Vagina (tissue), 2 donors: ENCODE measurements around the gene ZNF598.

Source experiments
- POLR2A ChIP-seq, 2 donors: fragments of 450-650 bp; IDR thresholded peaks; one replicate each; pipeline ENCODE4 v1.6.1; 2017; ENCODE audit warnings: antibody characterized with exemption in 2 of 2, mild to moderate bottlenecking in 2 of 2, moderate library complexity in 2 of 2
- POLR2AphosphoS5 ChIP-seq, 2 donors: sonication (generic); formaldehyde crosslinking; IDR thresholded peaks; one replicate each; pipeline ENCODE4 v1.9.0; 2017; ENCODE audit warnings: antibody characterized with exemption in 2 of 2, mild to moderate bottlenecking in 2 of 2, low read depth in 1 of 2; ENCODE audit not compliant: insufficient read depth in 1 of 2
- TF ChIP-seq, protein P1 (sequence below), 3 experiments: fragments of 450-650 bp in 2 of 3; fragments of 200-600 bp in 1 of 3; sonication (generic) in 1 of 3; IDR thresholded peaks; one replicate each; pipeline ENCODE4 v1.5.1; 2017 to 2019; ENCODE audit warnings: antibody characterized with exemption in 3 of 3, mild to moderate bottlenecking in 2 of 3, moderate library complexity in 2 of 3

DNA sequence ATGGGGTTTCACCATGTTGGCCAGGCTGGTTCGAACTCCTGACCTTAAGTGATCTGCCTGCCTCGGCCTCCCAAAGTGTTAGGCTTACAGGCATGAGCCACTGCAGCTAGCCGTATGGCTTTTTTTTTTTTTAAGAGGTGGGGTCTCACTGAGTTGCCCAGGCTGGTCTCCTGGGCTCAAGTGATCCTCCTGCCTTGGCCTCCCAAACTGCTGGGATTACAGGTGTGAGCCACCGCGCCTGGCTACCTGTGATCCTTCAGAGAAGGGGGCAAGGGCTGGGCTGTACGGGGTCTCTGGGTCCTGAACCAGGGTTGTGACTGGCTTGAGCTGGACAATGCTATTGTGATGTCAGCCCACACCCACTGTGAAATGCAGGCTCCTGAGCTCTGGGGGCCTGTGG is 43.2 kb downstream of the ZNF598 start, which contains the start of gene RNF151:
- TF ChIP-seq POLR2AphosphoS5 (IDR thresholded peaks at IDR 0.05; ENCODE audit: insufficient read depth in 1 of 2, low read depth in 1 of 2), result no peak
- TF ChIP-seq, protein P1, sequence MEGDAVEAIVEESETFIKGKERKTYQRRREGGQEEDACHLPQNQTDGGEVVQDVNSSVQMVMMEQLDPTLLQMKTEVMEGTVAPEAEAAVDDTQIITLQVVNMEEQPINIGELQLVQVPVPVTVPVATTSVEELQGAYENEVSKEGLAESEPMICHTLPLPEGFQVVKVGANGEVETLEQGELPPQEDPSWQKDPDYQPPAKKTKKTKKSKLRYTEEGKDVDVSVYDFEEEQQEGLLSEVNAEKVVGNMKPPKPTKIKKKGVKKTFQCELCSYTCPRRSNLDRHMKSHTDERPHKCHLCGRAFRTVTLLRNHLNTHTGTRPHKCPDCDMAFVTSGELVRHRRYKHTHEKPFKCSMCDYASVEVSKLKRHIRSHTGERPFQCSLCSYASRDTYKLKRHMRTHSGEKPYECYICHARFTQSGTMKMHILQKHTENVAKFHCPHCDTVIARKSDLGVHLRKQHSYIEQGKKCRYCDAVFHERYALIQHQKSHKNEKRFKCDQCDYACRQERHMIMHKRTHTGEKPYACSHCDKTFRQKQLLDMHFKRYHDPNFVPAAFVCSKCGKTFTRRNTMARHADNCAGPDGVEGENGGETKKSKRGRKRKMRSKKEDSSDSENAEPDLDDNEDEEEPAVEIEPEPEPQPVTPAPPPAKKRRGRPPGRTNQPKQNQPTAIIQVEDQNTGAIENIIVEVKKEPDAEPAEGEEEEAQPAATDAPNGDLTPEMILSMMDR (IDR thresholded peaks at IDR 0.05), result no peak
- TF ChIP-seq POLR2A (IDR thresholded peaks at IDR 0.05), result no peak
